GM21381 (cell line): ENCODE data around the gene LANCL1.

Experiments used
- ATAC-seq: cut with Tn5 transposase; IDR thresholded peaks from one replicate; pipeline ENCODE4 v1.9.1; 2021; ENCODE audit warnings: mild to moderate bottlenecking, moderate library complexity; ENCODE audit not compliant: unreplicated experiment

Gene LANCL1

DNA sequence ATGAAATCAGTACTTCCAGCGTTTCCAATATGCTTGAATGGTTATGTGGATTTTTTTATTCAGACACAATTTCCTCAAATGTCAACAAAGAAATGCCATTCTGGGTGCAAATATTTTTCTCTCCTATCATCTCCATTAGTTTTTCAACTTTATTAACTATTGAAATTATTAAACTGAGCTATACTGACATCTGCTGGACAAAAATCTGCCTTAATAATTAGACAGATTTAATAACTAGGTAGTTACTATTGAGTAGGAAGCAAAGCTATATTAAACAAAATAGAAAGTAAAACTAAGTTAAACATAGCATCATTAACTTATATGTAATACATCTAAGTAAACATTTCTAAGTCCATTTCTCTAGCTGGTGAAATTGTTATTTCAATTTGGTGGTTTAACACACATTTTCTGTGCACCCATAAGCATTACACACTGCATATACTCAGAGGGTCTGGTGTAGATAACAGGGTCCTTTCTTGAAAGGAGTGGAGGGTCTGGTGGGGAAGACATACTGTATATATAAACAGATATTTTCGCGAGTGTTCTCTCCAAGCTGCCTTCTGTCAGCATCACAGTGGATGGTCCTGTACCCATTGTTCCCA is 77.0 kb downstream of the LANCL1 start:
- ATAC-seq, result no peak

DNA sequence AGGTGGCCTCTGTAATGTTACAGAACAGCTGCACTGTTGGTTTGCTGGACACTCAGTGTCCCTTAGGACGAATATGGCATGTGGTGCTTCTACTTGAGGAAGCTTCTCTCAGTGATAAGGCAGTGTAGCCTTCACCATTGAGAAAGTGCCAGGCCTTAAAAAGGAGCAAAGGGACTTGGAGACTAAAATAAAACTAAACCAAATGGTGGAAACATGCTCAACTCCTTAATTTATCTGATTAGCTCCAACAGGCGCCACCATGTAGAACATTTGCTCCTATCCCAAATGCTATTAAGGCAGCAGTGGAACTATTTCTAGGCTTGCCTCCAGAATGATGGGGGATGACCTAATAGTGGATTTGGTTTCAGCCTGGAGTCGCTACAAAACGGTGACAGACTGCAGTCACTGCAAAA is 84.1 kb downstream of the LANCL1 start:
- no peak for ATAC-seq

DNA sequence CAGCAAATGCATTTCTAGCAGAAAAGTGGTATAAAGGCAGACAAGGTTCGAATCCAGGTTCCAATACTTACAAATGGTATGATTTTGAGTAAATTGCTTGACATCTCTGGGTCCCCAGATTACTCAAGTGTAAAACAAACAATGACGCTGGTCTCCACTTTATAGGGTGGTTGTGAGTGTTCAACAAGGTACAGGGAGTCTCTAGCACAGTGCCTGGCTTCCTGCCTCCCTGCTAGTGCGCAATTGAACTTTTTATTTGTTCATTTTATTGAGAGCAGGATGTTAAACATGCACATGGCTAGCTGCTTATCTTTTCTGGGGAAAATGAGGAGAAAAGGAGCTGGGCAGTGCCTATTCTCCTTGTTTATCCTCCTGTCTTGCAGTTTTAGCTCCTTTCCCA is 86.7 kb downstream of the LANCL1 start:
- ATAC-seq, result no peak

DNA sequence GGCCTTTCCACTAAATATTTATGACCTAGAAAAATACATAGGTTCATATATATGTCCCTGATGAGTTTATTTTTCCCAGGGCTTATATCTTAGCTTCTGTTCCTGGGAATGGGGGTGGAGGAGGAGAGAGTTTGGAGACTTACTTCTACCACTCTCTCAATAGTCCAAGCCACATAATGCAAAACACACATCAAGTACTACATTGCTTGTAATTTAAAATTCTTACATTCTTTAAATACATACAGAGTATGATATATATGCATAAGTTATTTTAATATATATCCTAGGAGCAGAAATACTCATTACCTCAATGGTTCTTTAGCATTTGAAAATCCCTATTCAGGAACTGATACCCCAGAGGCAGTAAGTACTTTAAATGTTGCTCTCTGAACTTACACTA is 88.4 kb downstream of the LANCL1 start:
- no peak for ATAC-seq

DNA sequence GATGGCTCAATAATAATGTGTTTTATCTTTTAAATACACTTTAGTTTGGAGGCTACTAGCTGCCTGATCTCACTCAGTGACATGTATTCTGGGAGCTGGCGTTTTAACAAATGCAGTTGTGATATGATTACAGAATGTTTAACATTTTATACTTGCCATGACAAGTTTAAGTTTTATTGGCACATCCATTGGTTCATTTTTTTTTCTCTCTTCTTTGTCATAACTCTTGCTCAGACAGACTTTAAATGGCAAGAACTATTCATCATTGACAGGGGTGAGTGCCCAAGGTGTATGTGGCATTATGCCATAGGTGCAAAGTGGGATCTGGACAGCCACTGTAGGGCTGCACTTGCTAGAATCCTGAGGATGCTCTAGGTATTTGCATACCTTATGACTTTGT is 89.5 kb downstream of the LANCL1 start:
- no peak for ATAC-seq
